ENCODE data around the gene ERMAP. TPM values are rescaled to one million over a fixed set of nuclear protein-coding genes. Genes with fewer than 3 reads are reported as not detected.

Gene ERMAP, protein sequence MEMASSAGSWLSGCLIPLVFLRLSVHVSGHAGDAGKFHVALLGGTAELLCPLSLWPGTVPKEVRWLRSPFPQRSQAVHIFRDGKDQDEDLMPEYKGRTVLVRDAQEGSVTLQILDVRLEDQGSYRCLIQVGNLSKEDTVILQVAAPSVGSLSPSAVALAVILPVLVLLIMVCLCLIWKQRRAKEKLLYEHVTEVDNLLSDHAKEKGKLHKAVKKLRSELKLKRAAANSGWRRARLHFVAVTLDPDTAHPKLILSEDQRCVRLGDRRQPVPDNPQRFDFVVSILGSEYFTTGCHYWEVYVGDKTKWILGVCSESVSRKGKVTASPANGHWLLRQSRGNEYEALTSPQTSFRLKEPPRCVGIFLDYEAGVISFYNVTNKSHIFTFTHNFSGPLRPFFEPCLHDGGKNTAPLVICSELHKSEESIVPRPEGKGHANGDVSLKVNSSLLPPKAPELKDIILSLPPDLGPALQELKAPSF
- 5.5 and 8.5 TPM in 2 replicates for total RNA-seq

DNA sequence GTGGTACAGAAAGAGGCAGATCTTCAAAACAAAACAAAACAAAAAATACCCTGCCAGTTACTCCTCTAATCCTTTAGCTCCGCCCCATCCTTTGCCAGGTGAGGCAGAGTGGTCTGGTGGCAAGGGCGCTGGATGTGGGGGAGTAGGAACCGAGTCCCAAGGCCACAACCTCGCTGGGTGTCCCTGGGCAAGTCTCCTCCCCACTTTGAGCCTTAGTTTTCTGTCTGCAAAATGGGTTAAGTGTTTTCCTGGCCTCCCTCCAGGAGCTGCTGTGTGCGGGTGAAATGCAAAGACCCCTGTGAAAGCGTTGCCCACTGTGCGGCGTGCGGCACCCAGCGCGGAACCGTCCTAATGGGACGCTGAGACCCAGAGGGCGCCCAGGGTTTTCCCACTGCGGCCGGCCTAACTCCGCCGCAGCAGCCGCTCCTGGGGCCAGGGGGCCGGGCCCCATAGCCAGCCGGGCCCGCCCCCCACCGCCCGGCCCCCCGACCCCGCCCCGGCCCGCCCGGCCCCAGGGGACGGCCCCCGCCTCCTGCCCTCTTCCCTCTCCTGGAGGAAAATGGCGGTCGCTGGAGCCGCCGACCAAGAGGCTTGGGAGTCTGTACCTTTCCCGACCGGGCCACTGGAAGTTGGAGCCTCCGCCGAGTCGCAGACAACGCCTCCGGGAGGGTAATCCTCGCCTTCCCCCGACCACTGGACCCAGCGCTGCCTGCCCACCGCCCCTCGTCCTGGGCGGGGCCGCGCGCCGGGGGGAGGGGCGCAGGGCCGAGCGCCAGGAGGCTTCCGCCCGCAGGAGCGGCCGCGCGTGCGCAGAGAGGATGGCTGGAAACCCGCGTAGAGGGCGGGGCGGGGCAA is at the start of gene ERMAP, which contains the start of gene SVBP:
TSS of gene ERMAP (plus strand) at position 538 of the 855 bp plus-strand sequence. CDS start 13,327 bp downstream, outside the sequence.
TSS of gene SVBP (minus strand) at position 813 of the 855 bp plus-strand sequence. CDS start 853 bp downstream, outside the sequence.

DNA sequence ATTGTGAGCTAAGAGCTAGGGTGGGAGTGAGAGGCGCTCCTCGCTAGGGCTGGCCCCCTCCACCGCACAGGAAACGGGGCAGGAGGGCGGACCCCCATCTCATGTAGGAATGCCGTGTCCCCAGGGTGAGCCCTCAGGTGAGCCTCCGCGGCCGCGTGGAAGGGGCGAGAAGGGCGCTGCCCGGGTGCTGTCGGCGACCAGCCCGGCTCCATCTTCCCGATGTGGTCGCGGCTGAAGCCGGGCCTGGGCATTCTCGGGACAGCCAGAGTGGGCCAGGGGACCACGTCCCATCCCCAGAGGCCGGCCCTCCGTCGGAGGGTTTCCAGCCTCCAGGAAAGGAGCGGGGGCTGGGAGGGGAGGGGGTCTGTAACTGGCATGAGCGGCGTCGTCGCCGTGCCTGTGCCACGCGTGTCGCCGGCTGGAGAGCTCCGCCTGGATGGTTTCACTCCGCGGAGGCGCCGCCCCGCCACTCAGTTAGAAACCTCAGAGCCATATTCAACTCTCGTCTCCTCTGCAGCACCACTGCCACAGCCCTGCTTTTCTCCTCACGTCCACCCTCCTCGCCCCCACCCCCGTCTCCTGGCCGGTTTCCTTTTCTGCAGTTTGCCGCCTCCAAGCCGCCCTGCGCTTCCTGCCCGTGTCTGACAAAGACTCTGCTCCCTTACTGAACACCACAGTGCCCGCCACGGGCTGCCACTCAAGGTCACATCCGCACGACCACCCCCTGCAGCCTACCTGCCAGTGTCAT is 31.8 kb upstream of the ERMAP start, which contains the start of gene TMEM269:
TSS of gene TMEM269 (plus strand) at position 46 of the 748 bp plus-strand sequence. CDS start 4,903 bp downstream, outside the sequence.

DNA sequence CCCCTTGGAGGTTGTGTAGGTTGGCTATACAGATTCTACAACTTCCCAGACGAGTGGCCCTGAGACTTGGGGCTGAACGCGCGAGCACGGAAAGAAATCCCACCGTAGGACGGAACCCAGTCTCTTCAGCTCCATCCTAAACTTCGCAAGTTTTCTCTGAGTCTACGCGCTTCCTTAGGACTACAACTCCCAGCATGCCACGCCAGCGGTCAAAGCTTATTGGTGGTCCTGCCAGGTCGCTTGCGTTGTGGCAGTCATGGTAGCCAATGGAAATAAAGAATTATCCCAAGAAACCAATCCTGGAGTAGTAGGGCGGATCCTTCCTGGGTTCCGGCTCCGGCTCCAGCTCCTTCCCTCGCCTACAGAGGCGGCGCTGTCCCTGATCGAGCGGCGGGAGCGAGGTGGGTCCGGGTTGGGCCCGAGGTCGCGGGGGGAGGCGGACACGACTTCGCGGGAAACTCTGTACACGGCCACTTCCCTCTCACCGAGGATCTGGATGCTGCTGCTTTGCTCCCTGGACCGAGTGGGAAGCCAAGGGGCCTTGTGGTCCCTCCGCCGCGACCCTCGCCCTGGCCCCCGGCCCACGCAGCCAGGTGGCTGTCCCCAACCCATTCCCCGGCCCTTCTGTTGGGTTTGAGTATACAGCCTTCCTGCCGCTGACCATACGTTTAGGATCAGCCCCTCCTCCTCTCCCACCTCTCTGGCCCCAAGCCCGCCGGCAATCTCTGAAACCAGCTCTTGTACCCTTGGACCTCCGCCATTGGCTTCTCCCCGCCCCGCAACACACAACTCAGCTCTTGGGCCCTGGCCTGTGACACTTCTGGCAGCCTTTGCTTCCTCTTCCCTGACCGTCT is 29.6 kb downstream of the ERMAP start, which contains the start of gene ZNF691:
TSS of gene ZNF691 (plus strand) at position 357 of the 854 bp plus-strand sequence. CDS start 3,046 bp downstream, outside the sequence.

Other genes starting within 250 kb of the ERMAP start
- gene PPIH, start 158.7 kb upstream of the ERMAP start, total RNA-seq, result 22.4 and 36.1 TPM in 2 replicates
- 650 and 667 TPM in 2 replicates for gene YBX1, start 134.7 kb upstream of the ERMAP start, total RNA-seq
- not detected in 2 replicates for gene CLDN19, start 76.9 kb upstream of the ERMAP start, total RNA-seq
- 196 and 209 TPM in 2 replicates for gene P3H1, start 50.1 kb upstream of the ERMAP start, total RNA-seq
- 2.8 and 5.8 TPM in 2 replicates for gene C1orf50, start 49.9 kb upstream of the ERMAP start, total RNA-seq
- gene TMEM269, start 32.1 kb upstream of the ERMAP start, total RNA-seq, result not detected in 2 replicates
- gene SVBP, start 275 bp downstream of the ERMAP start, total RNA-seq, result 11.0 and 22.0 TPM in 2 replicates
- gene ZNF691, start 29.5 kb downstream of the ERMAP start, total RNA-seq, result 5.5 and 6.5 TPM in 2 replicates
- 244 and 270 TPM in 2 replicates for gene SLC2A1, start 141.7 kb downstream of the ERMAP start, total RNA-seq